A673 (cell line): ENCODE measurements around the gene NCAPH2. TPM values are rescaled to one million over a fixed set of nuclear protein-coding genes. Genes with fewer than 3 reads are reported as not detected.

Source experiments
- BruUV-seq: library from RNA; stranded (reverse); fragments of 400-500 nt; replicated peaks from 2 replicates; lab custom pipeline; 2021; lab: Mats Ljungman, UMichigan
- CTCF ChIA-PET: fragments of 300-600 bp; sonication (Branson Sonifier 250); formaldehyde crosslinking; loops from one replicate; lab custom pipeline; 2022; ENCODE audit warnings: antibody characterized with exemption; lab: Charles Lee
- POLR2A ChIA-PET: fragments of 300-600 bp; sonication (Branson Sonifier 250); formaldehyde crosslinking; loops from one replicate; lab custom pipeline; 2022; ENCODE audit warnings: antibody characterized with exemption; ENCODE audit not compliant: low non-redundant PET; lab: Charles Lee
- DNase-seq: peaks from one replicate; pipeline ENCODE4 v3.0.0-alpha.2; 2015; ENCODE audit warnings: low spot score
- H3K27ac ChIP-seq: fragments of 200-600 bp; sonication (generic); 2 replicates; pipeline ENCODE4 v1.5.1; 2016; ENCODE audit warnings: mixed run types, low read depth, mild to moderate bottlenecking, mixed read lengths, antibody characterized with exemption, low read length; ENCODE audit not compliant: poor library complexity, severe bottlenecking
- H3K27me3 ChIP-seq: fragments of 200-600 bp; sonication (generic); replicated peaks from 2 replicates; pipeline ENCODE4 v1.6.1; 2017; ENCODE audit warnings: mixed run types, low read depth, mild to moderate bottlenecking, mixed read lengths, antibody characterized with exemption, low read length; ENCODE audit not compliant: insufficient read depth, poor library complexity
- H3K36me3 ChIP-seq: fragments of 200-600 bp; sonication (generic); 2 replicates; pipeline ENCODE4 v1.6.1; 2016; ENCODE audit warnings: mixed run types, mild to moderate bottlenecking, mixed read lengths, antibody characterized with exemption, low read length; ENCODE audit not compliant: insufficient read depth, poor library complexity, severe bottlenecking
- H3K4me1 ChIP-seq: fragments of 200-600 bp; sonication (generic); 2 replicates; pipeline ENCODE4 v1.6.1; 2017; ENCODE audit warnings: mixed run types, mild to moderate bottlenecking, mixed read lengths, antibody characterized with exemption, low read length; ENCODE audit not compliant: insufficient read depth, poor library complexity, severe bottlenecking
- H3K4me3 ChIP-seq: fragments of 200-600 bp; sonication (generic); 2 replicates; pipeline ENCODE4 v1.5.1; 2016; ENCODE audit warnings: low read depth, mixed run types, mild to moderate bottlenecking, mixed read lengths, low read length; ENCODE audit not compliant: poor library complexity, severe bottlenecking
- H3K9me3 ChIP-seq: fragments of 200-600 bp; sonication (generic); 2 replicates; pipeline ENCODE4 v1.6.1; 2016; ENCODE audit warnings: mixed run types, low read depth, mild to moderate bottlenecking, mixed read lengths, antibody characterized with exemption, low read length; ENCODE audit not compliant: poor library complexity, severe bottlenecking
- EZH2 ChIP-seq: fragments of 200-600 bp; sonication (generic); IDR thresholded peaks from 2 replicates; pipeline ENCODE4 v1.6.1; 2017; ENCODE audit warnings: borderline replicate concordance, low read depth, mild to moderate bottlenecking, mixed read lengths, antibody characterized with exemption, low read length; ENCODE audit not compliant: poor library complexity, severe bottlenecking
- intact Hi-C: fragments of 100-400 bp; cut with micrococcal nuclease; formaldehyde crosslinking; loops from one replicate; pipeline ENCODE4 v1.10.0; 2022; ENCODE audit not compliant: unreplicated experiment
- total RNA-seq: library from RNA; stranded (reverse); gene quantifications from 2 replicates; pipeline ENCODE4 v1.2.3, GENCODE V29; 2021
- TF ChIP-seq, protein P1 (sequence below): fragments of 300-800, 200-600 bp; sonication (generic); conservative IDR thresholded peaks from 2 replicates; pipeline ENCODE4 v1.5.1; 2017; ENCODE audit warnings: low read depth, mild to moderate bottlenecking, antibody characterized with exemption, low read length, moderate library complexity, mixed read lengths

The NCAPH2 gene
- total RNA-seq, 1 experiment from 2014 or later = 135 TPM

GRCh38 chr22:50460938-50461337 is 47.1 kb upstream of the NCAPH2 start:
- POLR2A ChIA-PET = no interaction called here
- CTCF ChIA-PET = no interaction called here
- no TSS peak for BruUV-seq
- Histone ChIP-seq H3K27me3 (no peaks in the 10 kb centered on the region), H3K27ac (no peak overlapping the region), H3K9me3 (no peaks in the 10 kb centered on the region), H3K4me3 (no peak overlapping the region), H3K36me3 (peaks cover 65% of the 10 kb centered on the region), H3K4me1 (no peaks in the 10 kb centered on the region)
- DNase-seq = no peak
- TF ChIP-seq, protein P1, sequence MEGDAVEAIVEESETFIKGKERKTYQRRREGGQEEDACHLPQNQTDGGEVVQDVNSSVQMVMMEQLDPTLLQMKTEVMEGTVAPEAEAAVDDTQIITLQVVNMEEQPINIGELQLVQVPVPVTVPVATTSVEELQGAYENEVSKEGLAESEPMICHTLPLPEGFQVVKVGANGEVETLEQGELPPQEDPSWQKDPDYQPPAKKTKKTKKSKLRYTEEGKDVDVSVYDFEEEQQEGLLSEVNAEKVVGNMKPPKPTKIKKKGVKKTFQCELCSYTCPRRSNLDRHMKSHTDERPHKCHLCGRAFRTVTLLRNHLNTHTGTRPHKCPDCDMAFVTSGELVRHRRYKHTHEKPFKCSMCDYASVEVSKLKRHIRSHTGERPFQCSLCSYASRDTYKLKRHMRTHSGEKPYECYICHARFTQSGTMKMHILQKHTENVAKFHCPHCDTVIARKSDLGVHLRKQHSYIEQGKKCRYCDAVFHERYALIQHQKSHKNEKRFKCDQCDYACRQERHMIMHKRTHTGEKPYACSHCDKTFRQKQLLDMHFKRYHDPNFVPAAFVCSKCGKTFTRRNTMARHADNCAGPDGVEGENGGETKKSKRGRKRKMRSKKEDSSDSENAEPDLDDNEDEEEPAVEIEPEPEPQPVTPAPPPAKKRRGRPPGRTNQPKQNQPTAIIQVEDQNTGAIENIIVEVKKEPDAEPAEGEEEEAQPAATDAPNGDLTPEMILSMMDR = no peak
- intact Hi-C loops = no loop called here

- no peak for DNase-seq
- TF ChIP-seq, protein P1 = no peak
- TF ChIP-seq EZH2 = no peak
- no peaks in the 10 kb centered on the region for H3K9me3 ChIP-seq
- no peak overlapping the region for H3K27ac ChIP-seq
- no peaks in the 10 kb centered on the region for H3K4me1 ChIP-seq
- ChIA-PET CTCF (no interaction called here), POLR2A (no interaction called here)
- H3K36me3 ChIP-seq = peaks cover 71% of the 10 kb centered on the region
- H3K4me3 ChIP-seq = no peak overlapping the region
- BruUV-seq = no TSS peak
- intact Hi-C loops = no loop called here
- no peaks in the 10 kb centered on the region for H3K27me3 ChIP-seq
Measured at GRCh38 chr22:50461536-50461935, 46.5 kb upstream of the NCAPH2 start.

DNA sequence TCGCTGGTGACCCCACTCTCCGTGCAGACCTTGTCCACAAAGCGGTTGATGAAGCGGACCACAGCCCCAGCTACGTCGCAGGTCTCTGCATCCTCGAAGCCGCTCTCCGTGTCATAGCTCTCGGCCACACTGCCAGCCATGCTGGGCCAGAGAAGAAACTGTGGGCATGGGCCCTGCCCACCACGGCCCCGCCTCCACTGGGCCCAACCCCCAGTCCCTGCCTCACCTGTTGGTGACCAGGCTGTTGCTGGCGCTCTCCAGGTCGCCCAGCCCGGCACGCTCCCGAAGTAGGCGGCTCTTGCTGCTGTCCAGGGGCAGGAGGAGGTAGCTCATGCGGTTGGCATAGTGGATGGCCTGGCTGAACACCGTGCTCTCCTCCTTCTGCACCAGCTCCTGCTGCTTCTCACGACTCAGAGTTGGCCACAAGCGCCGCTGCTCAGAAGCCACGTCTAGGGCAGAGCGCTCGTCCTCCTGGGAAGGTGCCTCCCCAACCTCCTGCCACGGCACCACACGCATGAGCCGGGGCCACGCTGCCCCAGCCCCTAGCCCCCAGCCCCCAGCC is 46.0 kb upstream of the NCAPH2 start:
- Histone ChIP-seq H3K27ac (no peak overlapping the region), H3K4me1 (no peaks in the 10 kb centered on the region), H3K27me3 (no peaks in the 10 kb centered on the region), H3K4me3 (no peak overlapping the region), H3K36me3 (peaks cover 76% of the 10 kb centered on the region), H3K9me3 (no peaks in the 10 kb centered on the region)
- DNase-seq = no peak
- TF ChIP-seq, protein P1 = no peak
- no peak for TF ChIP-seq EZH2
- ChIA-PET POLR2A (no interaction called here), CTCF (interaction anchor here (0.6 kb wide), 1 partner anchor 80 kb away, joined by 3 read pairs; no protein-coding TSS in a partner anchor)
- intact Hi-C loops = no loop called here
- BruUV-seq = no TSS peak
